Activated T-helper 1 cell treated with Interleukin-2 at 50 U/mL for 16 hours (primary cell): ENCODE results near the gene IFNGR2.
A peak's percentile ranks its signal among the peaks of the same experiment; 100 is the strongest.
"Not testable (repeated sequence)": the region's sequence is repeated elsewhere in the genome, so short reads cannot be mapped to it uniquely, and the experiment has no call there.

Experiments
- DNase-seq: peaks from one replicate; pipeline ENCODE4 v3.0.0-alpha.2; 2020; ENCODE audit warnings: low read depth

IFNGR2 gene

GRCh38 chr21:33377221-33377920 lies 25.8 kb upstream of the IFNGR2 start:
- DNase-seq, result no peak

- no peak for DNase-seq
Measured at GRCh38 chr21:33378081-33378480, 25.1 kb upstream of the IFNGR2 start.

DNA sequence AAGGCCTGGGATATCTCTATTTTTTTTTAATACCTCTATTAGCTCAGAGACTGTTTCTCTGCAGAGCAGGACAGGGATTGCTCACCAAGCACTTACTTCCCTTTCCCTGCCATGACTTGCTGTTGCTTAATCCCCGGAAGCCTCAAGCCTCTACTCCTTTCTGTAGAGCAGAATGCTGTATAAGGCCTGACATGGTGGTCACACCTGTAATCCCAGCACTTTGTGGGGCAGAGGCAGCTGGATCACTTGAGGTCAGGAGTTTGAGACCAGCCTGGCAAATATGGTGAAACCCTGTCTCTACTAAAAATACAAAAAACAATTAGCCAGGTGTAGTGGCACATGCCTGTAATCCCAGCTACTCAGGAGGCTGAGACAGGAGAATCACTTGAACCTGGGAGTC lies 23.3 kb upstream of the IFNGR2 start:
- not testable (repeated sequence) for DNase-seq

DNA sequence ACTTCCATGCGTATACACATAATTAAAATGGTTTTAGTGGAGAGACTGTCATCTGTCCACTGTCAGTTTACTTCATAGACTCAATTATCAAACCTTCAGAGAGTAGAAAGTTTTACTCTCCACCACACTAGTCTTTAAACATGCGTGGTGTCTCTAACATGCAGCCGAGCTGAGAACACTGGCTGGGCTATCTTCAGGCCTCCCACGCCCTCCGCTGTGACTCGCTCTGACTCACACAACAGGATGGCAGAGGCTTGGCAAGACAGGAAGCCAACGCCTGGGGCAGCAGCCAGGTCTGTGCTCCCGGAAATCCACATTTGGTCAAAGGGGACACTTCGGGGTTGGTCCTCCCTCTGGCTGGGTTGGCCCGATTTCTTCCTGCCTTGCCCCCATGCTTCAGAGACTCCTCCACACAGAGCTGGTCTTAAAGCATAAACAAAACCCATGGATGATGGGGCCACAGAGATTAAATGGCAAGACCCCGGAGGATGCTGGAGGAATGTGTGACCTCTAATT lies 22.7 kb upstream of the IFNGR2 start:
- peak; percentile 70 for DNase-seq

GRCh38 chr21:33381381-33381780 lies 21.8 kb upstream of the IFNGR2 start:
- not testable (repeated sequence) for DNase-seq

DNA sequence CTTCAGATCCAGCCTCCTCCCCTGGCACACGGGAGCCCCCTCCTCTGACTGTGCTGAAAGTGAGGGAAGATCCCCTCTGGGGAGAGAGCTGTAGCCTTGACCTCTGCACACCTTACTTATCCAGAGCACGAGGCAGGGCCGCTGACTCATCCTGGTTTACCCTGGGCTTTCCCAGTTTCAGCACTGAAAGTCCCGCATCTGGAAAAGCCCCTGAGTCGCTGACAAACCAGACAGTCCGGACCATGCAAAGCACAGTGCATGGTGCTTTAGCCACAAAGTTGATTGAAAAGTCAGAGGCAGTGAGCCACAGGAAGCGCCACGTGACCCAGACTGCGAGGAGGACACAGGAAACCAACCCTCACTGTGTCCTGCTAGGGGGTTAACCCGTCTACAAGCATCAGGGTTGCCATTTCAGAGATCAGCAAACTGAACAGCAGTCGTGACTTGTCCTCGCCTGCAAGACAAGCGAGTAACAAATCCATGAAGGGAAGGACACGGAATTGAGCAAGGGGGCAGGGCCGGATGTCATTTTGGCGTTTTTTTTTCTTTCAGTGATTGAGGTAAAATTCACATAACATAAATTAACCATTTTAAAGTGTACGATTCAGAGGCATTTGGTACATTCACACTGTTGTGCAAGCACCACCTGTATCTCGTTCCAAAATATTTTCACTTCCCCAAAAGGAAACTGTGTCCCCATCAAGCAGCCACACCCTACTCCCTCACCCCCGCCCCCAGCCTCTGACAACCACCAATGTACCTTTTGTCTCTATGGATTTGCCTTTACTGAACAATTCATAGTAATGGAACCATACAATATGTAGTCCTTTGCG lies 19.9 kb upstream of the IFNGR2 start:
- peak; percentile 51 for DNase-seq

DNA sequence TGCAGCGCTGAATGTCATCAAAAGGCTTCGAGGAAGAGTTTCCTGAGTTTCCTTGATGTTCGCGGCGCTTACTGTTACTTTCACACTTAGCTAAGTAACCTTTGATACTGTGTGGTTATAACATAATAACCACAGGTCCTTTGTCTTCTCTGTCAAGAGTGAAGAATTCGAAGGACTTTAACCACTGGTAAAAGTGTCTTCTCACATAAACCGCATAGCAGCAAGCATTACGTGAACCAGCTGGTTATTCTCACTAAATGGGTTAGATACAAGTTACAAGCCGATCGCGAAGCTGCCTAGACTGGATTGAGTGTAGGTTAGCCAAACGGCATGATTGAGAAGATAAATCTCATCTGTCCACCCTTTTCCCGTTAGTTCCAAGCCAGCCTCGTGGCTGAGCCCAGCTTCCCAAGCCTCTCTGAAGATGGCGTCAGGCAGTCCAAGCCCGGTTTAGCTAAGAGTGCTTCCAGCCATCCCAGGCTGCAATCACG lies 18.3 kb upstream of the IFNGR2 start:
- no peak for DNase-seq

DNA sequence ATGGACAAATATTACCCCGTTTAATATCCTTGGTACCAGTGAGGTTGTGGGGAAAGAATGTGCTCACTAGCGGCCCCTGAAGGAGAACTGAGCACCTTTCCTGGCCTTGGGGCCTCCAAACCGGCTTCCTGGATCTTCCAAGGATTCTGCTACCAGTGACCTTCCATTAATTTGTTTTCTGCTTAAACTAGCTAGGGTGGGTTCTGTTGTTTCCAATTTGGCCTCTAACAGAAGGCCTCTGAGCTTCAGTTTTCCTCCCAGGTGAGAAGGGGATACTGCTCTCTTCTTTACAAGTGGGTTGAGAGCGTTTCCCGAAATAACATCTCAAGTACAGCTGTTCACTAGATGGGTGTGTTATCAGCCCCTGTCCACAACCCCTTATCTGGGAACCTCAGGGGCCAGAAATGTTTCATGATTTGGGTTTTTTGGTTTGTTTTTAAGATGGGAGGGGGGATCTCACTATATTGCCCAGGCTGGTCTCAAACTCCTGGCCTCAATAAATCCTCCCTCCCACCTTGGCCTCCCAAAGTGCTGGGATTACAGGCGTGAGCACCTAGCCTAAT lies 16.9 kb upstream of the IFNGR2 start:
- DNase-seq, result no peak

DNA sequence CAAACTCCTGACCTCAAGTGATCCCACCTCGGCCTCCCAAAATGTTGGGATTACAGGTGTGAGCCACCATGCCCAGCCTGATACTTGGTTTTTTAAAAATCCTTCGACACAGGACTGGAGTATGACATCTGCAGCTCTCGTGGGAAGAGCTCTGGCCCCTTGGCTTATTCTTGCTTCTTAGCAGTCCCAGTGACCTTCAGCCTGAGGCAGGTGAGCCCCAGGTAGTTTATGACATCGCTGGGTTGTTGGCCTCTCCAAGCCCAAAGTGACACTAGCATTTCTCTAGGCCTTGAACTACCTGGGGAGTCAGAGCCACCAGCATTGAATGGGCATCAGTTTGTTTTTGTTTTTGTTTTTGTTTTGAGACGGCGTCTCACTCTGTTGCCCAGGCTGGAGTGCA lies 15.9 kb upstream of the IFNGR2 start:
- no peak for DNase-seq

- DNase-seq, result no peak
Measured at GRCh38 chr21:33388188-33388587, 15.0 kb upstream of the IFNGR2 start.

- no peak for DNase-seq
Measured at GRCh38 chr21:33390479-33390878, 12.7 kb upstream of the IFNGR2 start.

DNA sequence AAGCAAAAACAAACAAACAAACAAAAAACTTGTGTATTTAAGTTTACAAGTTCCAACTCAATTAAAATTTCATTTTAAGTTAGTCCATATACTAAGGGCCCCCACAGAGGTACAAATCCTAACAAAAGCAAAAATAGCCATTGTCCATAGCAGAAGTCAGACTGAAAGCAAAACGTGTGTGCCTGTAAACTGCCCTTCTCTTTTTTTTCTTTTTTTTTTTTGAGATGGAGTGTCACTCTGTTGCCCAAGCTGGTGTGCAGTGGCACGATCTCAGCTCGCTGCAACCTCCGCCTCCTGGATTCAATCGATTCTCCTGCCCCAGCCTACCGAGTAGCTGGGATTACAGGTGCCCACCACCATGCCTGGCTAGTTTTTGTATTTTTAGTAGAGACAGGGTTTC lies 11.6 kb upstream of the IFNGR2 start:
- no peak for DNase-seq

DNA sequence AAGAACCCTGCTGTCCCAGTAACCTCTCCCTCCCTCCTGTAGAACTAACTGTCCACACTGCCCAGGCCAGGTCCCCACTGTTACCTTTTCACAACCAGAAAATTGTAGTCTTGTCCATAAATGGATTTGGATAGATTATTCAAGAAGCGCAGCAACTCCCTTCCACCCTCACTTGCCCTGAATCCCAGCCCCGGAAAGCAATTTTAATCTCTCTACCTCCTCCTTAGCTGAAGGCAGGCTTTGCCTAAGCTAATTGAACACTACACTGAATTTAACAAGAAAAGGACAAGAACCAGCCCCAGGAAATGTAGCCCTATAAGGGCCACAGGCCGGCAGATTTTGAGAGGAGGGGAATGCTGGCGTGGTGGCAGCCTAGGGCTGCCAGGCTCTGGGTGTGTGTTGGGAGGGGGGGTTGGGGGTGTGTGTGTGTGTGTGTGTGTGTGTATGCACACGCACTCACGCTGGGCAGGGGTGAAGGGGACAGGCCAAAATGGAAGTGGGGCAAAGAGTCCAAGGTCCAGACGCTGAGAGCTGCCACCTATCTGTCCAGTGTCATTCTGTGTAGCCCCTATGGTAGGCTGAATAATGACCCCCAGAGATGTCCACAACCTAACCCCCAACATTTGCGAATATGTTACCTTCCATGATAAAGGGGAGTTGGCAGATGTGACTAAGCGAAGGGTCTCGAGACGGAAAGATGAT lies 10.8 kb upstream of the IFNGR2 start:
- DNase-seq, result no peak

DNA sequence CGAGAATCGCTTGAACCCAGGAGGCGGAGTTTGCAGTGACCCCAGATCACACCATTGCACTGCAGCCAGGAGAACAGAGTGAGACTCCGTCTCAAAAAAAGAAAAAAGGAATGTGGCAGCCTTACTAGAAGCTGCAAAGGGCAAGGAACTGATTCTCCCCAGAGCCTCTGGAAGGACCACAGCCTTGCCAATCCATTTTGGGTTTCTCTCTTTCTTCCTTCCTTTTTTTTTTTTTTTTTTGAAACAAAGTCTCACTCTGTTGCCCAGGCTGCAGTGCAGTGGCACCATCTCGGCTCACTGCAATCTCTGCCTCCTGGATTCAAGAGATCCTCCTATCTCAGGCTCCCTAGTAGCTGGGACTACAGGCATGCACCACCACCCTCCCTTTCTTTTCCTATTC lies 9.9 kb upstream of the IFNGR2 start:
- DNase-seq, result no peak

- DNase-seq, result no peak
Measured at GRCh38 chr21:33394260-33394659, 9.0 kb upstream of the IFNGR2 start.

DNA sequence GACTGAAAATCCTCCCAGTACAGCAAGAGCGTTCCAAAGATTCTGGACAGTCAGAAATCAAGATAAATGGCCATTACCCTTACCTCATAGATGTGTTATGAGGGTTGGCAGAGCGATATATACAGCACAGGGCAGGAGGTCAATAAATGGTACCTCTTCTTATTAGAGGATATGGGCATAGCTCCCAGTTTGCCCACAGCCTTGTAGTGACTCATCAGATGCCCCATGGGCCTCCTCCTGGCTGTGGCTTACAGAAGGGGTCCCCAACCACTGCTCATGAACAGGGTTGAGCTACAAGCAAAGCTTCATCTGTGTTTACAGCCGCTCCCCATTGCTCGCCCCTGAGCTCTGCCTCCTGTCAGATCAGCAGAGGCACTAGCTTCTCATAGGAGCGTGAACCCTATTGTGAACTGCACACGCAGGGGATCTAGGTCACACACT lies 7.3 kb upstream of the IFNGR2 start:
- DNase-seq, result no peak

GRCh38 chr21:33396436-33396835 lies 6.8 kb upstream of the IFNGR2 start:
- DNase-seq, result no peak

GRCh38 chr21:33396951-33397350 lies 6.3 kb upstream of the IFNGR2 start:
- no peak for DNase-seq

GRCh38 chr21:33397717-33398116 lies 5.5 kb upstream of the IFNGR2 start:
- no peak for DNase-seq

DNA sequence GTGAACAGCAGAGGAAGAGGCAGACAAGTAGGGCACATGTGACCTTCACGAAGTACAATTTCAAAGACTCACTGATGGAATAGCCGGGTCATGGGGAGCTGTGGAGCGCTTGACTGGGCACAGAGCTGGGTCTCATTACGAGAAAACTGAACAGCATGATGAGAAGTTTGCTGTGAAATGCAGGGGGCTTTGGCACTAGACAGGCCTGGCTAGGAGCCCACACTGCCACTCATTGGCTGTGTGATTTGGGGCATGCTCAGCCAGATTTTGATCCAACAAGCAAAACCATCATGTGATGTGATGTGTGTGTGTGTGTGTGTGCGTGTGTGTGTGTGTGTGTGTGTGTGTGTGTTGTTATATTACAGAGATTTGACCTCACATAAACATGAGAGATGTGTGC lies 4.9 kb upstream of the IFNGR2 start:
- no peak for DNase-seq

DNA sequence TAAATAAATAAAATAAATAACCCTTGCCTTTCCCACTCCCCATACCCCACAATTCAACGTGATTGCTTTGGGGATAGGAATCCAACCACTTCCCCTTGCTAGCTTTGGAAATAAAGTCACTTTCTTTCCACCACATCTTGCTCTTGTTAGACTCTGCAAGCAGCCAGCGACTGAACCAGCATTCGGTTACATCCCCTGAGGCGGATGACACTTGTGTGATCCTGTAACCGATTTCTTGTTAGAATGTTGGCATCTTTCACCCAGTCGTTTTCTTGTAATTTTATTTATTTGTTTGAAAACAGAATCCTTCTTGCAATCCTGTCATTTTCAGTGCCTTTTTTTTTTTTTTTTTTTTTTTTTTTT lies 1.6 kb upstream of the IFNGR2 start:
- DNase-seq, result no peak
